AG10803 (cell line): ENCODE data around the gene TEN1.

Experiments used
- DNase-seq: peaks from one replicate; pipeline ENCODE4 v3.0.0; 2010; ENCODE audit warnings: low read depth
- H3K4me3 ChIP-seq: 2 replicates; pipeline ENCODE4 v1.5.1; 2011; ENCODE audit warnings: mild to moderate bottlenecking, low read length, control low read depth
- TF ChIP-seq, protein P1 (sequence below): conservative IDR thresholded peaks from 2 replicates; pipeline ENCODE4 v1.5.1; 2011; ENCODE audit warnings: mild to moderate bottlenecking, low read length, control low read depth, inconsistent platforms

Gene TEN1

DNA sequence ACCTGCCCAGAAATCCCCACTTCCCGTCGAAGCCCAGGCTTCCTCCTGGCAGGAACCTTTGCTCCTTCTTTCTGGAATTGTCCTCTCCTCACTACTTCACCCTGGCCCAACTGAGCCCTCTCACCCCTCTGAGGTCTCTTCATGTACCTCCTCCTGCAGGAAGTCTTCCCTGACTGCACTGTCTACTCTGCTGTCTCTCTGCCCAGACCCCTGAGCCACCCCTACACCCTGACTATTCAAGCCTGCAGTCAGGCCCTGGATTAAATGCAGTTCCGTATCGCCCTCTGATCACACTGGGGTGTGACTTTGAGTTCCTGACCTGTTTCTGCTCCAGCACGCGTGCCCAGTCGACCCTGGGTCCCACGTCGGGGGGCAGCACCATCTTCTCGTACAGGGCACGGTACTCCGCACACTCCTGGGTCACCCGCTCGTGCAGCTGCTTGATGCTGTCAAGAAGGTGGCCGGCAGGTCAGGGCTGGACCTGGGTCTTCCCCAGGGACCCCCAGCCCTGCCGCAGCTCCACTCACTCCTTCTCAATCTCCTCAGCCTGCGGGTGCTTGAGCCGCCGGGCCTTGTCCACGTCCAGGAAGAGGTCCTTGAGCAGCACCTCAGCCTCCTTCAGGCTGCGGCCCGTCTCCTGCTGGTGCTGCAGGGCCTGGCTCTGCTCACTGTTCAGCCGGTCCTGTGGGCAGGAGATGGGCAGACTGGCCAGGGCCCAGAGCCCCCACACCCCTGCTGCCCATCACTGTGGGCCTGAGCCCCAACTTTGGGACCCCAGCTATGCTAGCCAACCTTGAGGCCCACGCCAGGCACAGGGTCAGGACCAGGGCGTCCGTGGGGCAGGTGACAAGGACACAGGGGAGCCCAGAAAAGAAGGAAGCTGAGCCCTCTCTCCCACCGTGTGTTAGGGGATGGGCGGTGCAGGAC, 44.2 kb downstream of the TEN1 start:
- no peak for DNase-seq
- TF ChIP-seq, protein P1, sequence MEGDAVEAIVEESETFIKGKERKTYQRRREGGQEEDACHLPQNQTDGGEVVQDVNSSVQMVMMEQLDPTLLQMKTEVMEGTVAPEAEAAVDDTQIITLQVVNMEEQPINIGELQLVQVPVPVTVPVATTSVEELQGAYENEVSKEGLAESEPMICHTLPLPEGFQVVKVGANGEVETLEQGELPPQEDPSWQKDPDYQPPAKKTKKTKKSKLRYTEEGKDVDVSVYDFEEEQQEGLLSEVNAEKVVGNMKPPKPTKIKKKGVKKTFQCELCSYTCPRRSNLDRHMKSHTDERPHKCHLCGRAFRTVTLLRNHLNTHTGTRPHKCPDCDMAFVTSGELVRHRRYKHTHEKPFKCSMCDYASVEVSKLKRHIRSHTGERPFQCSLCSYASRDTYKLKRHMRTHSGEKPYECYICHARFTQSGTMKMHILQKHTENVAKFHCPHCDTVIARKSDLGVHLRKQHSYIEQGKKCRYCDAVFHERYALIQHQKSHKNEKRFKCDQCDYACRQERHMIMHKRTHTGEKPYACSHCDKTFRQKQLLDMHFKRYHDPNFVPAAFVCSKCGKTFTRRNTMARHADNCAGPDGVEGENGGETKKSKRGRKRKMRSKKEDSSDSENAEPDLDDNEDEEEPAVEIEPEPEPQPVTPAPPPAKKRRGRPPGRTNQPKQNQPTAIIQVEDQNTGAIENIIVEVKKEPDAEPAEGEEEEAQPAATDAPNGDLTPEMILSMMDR = no peak
- H3K4me3 ChIP-seq = no peak overlapping the region

DNA sequence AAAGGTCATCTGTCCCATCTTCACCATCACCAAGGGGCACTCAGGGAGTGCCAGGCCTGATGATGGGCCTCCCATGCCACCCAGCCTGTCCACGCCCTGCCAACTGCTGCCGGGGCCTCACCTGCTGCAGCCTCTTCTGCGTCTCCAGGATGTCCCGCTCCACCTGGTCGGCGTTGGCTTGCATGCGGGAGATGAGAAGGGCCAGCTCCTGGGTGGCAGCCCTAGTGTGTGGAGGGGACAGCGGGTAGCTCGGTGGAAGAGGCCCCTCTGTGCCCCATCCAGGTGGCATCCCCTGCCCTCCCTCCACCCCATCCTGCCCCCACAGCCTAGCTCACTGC, 44.8 kb downstream of the TEN1 start:
- H3K4me3 ChIP-seq = no peak overlapping the region
- TF ChIP-seq, protein P1 = no peak

DNA sequence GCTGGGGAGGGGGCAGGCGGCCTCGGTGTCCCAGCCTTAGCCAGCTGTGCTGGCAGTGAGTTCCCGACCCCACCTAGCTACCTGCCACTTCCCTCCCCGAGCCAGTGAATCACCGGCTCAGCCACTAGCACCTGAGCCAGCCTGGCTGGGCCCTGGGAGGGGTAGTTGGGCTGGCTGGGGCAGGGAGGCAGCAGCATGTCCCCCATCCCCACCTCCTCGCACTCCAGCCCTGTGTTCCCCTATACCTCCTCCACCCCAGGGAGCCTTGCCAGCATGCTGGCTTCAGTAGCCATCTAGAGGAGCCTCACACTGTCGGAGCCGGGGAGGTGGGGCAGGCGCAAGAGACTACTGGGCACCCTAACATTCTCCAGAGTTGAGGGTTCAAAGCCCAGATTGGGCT, 45.3 kb downstream of the TEN1 start:
- no peak overlapping the region for H3K4me3 ChIP-seq
- DNase-seq = no peak
- TF ChIP-seq, protein P1 = no peak

More for the DNA sequence above, 44.8 kb downstream of the TEN1 start:
- no peak for DNase-seq

DNA sequence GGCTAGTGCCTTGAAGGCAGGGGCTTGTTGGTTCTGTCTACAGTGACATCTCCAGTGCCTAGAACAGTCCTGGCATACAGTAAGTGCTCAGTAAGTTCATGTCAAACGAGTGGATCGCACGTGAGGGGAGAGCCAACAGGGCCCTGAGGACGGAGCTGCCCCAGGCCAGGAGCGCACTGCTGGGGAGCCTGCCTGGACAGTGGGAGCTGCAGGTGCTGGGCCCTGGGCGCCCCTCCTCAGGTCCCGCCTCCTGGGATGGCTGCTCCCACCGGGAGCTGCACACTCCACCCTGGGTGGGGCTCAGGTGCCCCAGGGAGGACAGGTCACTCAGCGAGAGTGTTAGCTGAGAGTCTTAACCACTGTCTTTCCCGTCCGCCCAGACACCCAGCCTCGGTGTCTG, 46.3 kb downstream of the TEN1 start:
- TF ChIP-seq, protein P1 = no peak
- no peak for DNase-seq
- no peak overlapping the region for H3K4me3 ChIP-seq

DNA sequence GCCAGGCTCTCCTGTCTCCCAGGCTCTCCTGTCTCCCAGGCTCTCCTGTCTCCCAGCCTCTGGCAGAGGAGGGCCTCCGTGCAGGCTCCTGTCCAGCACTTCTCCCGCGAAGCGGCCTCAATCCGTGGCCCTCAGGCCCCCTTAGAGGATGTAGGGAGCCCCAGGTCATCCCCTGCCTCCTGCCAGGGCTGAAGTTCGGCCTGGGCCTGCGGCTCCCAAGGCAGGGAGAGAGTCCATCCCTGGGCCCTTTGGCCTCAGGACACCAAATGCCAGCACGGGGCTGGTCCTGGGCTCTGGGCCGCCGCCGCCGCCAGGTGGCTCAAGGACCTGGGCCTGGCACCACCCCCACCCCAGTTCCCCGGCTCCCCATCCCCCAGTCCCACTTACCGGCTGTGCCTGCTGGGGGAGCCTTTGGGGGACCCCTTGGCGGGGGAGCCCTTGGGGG, 47.7 kb downstream of the TEN1 start:
- H3K4me3 ChIP-seq = no peak overlapping the region
- TF ChIP-seq, protein P1 = no peak
- DNase-seq = no peak

DNA sequence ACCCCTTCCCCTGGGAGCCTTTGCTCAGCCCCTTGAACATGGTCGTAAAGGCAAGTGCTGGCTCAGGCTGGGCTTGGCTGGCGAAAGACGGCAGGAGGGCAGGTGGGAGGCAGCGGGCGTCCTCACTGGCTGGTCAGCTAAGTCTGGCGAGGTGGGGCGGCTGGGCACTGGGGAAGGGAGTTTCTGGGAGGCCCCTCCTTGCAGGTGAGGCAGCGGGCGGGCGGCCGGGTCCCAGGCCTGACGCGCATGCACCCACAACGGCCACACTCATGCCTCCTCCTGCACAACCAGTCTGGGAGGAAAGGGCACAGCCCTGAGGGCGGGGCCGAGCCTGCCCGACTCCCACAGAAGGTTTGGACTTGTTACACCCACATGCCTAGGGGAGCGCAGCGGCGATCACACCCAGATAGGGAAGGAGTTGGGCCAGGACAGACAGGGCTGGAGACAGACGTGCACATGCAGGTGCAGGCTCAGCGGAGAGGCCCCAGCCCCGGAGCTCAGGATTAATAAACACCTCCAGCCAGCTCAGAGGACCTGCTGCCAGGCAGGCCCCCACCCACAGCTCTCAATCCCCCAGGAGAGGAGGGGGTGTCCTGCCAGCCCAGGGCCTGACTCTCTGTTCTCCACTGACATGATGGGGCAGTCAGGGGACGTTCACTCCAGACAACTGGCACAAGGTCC, 48.3 kb downstream of the TEN1 start, which contains the start of gene EVPL:
EVPL (minus strand) TSS at position 148 of the 681 bp plus-strand sequence; CDS start at position 40, 108 bp downstream.
- TF ChIP-seq, protein P1 = no peak
- DNase-seq = no peak
- no peak within 1 kb of the TSS for H3K4me3 ChIP-seq
